ENCODE results near the gene BRAF. TPM values are rescaled to one million over a fixed set of nuclear protein-coding genes. Genes with fewer than 3 reads are reported as not detected.

The BRAF gene
- total RNA-seq, 1 experiment from 2014 or later, result 29.7 TPM

DNA sequence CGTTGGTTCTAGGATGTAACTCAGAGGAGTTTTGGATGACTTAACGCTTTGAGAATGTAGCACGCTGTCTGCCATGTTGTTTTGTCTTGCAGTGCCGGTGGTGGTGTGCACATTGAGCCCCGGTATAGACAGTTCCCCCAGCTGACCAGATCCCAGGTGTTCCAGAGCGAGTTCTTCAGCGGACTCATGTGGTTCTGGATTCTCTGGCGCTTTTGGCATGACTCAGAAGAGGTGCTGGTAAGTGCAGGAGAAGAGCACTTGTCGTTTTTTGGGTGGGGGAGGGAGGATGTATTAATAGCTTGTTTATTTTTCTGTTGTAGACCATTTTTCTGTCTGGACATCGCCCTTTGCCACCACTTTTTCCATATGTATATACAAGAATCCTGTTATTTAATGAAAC lies 222.0 kb downstream of the BRAF start:
- no peaks in the 10 kb centered on the region for H4K20me1 ChIP-seq (ENCODE audit: insufficient read depth)
- H3K4me2 ChIP-seq (ENCODE audit: low read length), result no peak overlapping the region
- no peak for DNase-seq (ENCODE audit: low read depth, low spot score)
- H3K4me3 ChIP-seq (replicated peaks in 1 of 2; ENCODE audit: low read depth in 1 of 2, low read length in 2 of 2), result no peak overlapping the region
- no peaks in the 10 kb centered on the region for H3K9me2 ChIP-seq (ENCODE audit: insufficient read depth)
- ChIA-PET POLR2A (no interaction called here), CTCF (interaction anchor here (1.2 kb wide), 1 partner anchor 28 kb away, joined by 3 read pairs; no protein-coding TSS in a partner anchor), RAD21 (ENCODE audit: low non-redundant PET in 1 of 2, low total read pairs in 2 of 2, uncharacterized antibody in 2 of 2, unreplicated experiment in 2 of 2) (interaction anchor here in 1 of 2 experiments (0.6 kb wide), 1 partner anchor 1268 kb away, joined by 3 read pairs; no protein-coding TSS in a partner anchor)
- BruUV-seq (replicated peaks), result no TSS peak
- no peak overlapping the region for H2AFZ ChIP-seq (ENCODE audit: low read depth, low read length, poor library complexity, severe bottlenecking)
- no peak overlapping the region for H3K27ac ChIP-seq (ENCODE audit: low read depth, low read length)
- H3K36me3 ChIP-seq (ENCODE audit: control insufficient read depth in 1 of 2, insufficient read depth in 2 of 2, low read length in 2 of 2), result peaks cover 8% of the 10 kb centered on the region in 2 experiments; a peak in 2 of 4 replicates
- H3K9ac ChIP-seq (ENCODE audit: low read length), result no peak overlapping the region
- H3K27me3 ChIP-seq (ENCODE audit: insufficient read depth, low read length), result no peaks in the 10 kb centered on the region
- TF ChIP-seq JUND (IDR thresholded peaks at IDR 0.05) (no peak), TCF7L2 (IDR thresholded peaks at IDR 0.05; ENCODE audit: borderline replicate concordance, extremely low read depth, insufficient read depth, insufficient read length) (no peak), EZH2phosphoT487 (IDR thresholded peaks at IDR 0.05; ENCODE audit: borderline replicate concordance) (no peak), SP1 (IDR thresholded peaks at IDR 0.05; ENCODE audit: low read depth) (no peak)
- ATAC-seq, result no peak
- H3K79me2 ChIP-seq (ENCODE audit: insufficient read depth, low read length), result peaks cover 61% of the 10 kb centered on the region
- intact Hi-C loops (cut with micrococcal nuclease), result no loop called here
- no peaks in the 10 kb centered on the region for H3K9me3 ChIP-seq (ENCODE audit: control insufficient read depth in 1 of 2, insufficient read depth in 1 of 2, low read depth in 1 of 2, low read length in 2 of 2)
- H3K4me1 ChIP-seq (ENCODE audit: control insufficient read depth in 1 of 2, insufficient read depth in 2 of 2, low read length in 2 of 2), result peaks cover 4 to 7% of the 10 kb centered on the region in 2 experiments; a peak in 3 of 4 replicates

DNA sequence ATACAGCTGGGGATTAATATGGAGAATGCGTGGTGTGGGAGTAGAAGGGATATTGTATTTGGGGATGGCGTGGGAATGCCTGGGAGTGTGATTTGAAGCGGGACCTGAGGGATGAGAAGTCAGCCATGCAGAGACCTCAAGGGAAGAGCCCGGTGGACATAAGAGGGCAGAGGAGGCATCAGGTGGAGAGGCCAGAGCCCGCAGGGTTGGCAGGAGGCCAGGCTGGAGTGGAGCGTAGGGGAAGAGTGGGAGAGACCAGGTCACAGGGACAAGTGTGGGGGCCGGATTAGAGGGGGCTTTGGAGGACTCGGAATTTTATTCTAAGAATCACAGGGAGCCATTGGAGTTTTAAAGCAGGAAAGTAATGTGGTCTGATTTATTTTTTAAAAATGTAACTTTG lies 226.3 kb downstream of the BRAF start:
- H3K79me2 ChIP-seq (ENCODE audit: insufficient read depth, low read length), result peaks cover 66% of the 10 kb centered on the region
- intact Hi-C loops (cut with micrococcal nuclease), result no loop called here
- ATAC-seq (no peak), DNase-seq (ENCODE audit: low read depth, low spot score) (no peak)
- H4K20me1 ChIP-seq (ENCODE audit: insufficient read depth), result no peaks in the 10 kb centered on the region
- H3K27ac ChIP-seq (ENCODE audit: low read depth, low read length), result no peak overlapping the region
- H3K36me3 ChIP-seq (ENCODE audit: control insufficient read depth in 1 of 2, insufficient read depth in 2 of 2, low read length in 2 of 2), result no peaks in the 10 kb centered on the region; a peak in 1 of 4 replicates
- H3K4me2 ChIP-seq (ENCODE audit: low read length), result peak overlapping the region; percentile 96
- H3K4me3 ChIP-seq (replicated peaks in 1 of 2; ENCODE audit: low read depth in 1 of 2, low read length in 2 of 2), result peak overlapping the region in 1 of 2 experiments; percentile 86; a peak in 1 of 4 replicates
- H3K9me3 ChIP-seq (ENCODE audit: control insufficient read depth in 1 of 2, insufficient read depth in 1 of 2, low read depth in 1 of 2, low read length in 2 of 2), result no peaks in the 10 kb centered on the region
- RAD21 ChIA-PET (ENCODE audit: low non-redundant PET in 1 of 2, low total read pairs in 2 of 2, uncharacterized antibody in 2 of 2, unreplicated experiment in 2 of 2), result no interaction called here
- H2AFZ ChIP-seq (ENCODE audit: low read depth, low read length, poor library complexity, severe bottlenecking), result no peak overlapping the region
- no TSS peak for BruUV-seq (replicated peaks)
- POLR2A ChIA-PET, result no interaction called here
- H3K9me2 ChIP-seq (ENCODE audit: insufficient read depth), result no peaks in the 10 kb centered on the region
- H3K9ac ChIP-seq (ENCODE audit: low read length), result no peak overlapping the region
- H3K4me1 ChIP-seq (ENCODE audit: control insufficient read depth in 1 of 2, insufficient read depth in 2 of 2, low read length in 2 of 2), result peaks cover 4 to 20% of the 10 kb centered on the region in 2 experiments; a peak in 3 of 4 replicates
- H3K27me3 ChIP-seq (ENCODE audit: insufficient read depth, low read length), result no peaks in the 10 kb centered on the region
- CTCF ChIA-PET, result no interaction called here
- TF ChIP-seq, protein P1, sequence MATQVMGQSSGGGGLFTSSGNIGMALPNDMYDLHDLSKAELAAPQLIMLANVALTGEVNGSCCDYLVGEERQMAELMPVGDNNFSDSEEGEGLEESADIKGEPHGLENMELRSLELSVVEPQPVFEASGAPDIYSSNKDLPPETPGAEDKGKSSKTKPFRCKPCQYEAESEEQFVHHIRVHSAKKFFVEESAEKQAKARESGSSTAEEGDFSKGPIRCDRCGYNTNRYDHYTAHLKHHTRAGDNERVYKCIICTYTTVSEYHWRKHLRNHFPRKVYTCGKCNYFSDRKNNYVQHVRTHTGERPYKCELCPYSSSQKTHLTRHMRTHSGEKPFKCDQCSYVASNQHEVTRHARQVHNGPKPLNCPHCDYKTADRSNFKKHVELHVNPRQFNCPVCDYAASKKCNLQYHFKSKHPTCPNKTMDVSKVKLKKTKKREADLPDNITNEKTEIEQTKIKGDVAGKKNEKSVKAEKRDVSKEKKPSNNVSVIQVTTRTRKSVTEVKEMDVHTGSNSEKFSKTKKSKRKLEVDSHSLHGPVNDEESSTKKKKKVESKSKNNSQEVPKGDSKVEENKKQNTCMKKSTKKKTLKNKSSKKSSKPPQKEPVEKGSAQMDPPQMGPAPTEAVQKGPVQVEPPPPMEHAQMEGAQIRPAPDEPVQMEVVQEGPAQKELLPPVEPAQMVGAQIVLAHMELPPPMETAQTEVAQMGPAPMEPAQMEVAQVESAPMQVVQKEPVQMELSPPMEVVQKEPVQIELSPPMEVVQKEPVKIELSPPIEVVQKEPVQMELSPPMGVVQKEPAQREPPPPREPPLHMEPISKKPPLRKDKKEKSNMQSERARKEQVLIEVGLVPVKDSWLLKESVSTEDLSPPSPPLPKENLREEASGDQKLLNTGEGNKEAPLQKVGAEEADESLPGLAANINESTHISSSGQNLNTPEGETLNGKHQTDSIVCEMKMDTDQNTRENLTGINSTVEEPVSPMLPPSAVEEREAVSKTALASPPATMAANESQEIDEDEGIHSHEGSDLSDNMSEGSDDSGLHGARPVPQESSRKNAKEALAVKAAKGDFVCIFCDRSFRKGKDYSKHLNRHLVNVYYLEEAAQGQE (IDR thresholded peaks at IDR 0.05; ENCODE audit: low read depth), result no peak
- TF ChIP-seq SRF (IDR thresholded peaks at IDR 0.05; ENCODE audit: low read depth), result no peak
- TF ChIP-seq FOSL1 (IDR thresholded peaks at IDR 0.05; ENCODE audit: low read depth), result no peak
- no peak for TF ChIP-seq SP1 (IDR thresholded peaks at IDR 0.05; ENCODE audit: low read depth)
- no peak for TF ChIP-seq ZNF274 (IDR thresholded peaks at IDR 0.05; ENCODE audit: low read depth, low read length)
- no peak for TF ChIP-seq EZH2 (IDR thresholded peaks at IDR 0.05)
- TF ChIP-seq CBX3 (IDR thresholded peaks at IDR 0.05; ENCODE audit: low read depth), result no peak
- TF ChIP-seq YY1 (IDR thresholded peaks at IDR 0.05; ENCODE audit: extremely low read depth, insufficient replicate concordance, low read depth, low read length), result no peak
- TF ChIP-seq, protein P2, sequence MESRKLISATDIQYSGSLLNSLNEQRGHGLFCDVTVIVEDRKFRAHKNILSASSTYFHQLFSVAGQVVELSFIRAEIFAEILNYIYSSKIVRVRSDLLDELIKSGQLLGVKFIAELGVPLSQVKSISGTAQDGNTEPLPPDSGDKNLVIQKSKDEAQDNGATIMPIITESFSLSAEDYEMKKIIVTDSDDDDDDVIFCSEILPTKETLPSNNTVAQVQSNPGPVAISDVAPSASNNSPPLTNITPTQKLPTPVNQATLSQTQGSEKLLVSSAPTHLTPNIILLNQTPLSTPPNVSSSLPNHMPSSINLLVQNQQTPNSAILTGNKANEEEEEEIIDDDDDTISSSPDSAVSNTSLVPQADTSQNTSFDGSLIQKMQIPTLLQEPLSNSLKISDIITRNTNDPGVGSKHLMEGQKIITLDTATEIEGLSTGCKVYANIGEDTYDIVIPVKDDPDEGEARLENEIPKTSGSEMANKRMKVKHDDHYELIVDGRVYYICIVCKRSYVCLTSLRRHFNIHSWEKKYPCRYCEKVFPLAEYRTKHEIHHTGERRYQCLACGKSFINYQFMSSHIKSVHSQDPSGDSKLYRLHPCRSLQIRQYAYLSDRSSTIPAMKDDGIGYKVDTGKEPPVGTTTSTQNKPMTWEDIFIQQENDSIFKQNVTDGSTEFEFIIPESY (IDR thresholded peaks at IDR 0.05; ENCODE audit: extremely low read depth, insufficient replicate concordance, low read length), result no peak
- TF ChIP-seq POLR2AphosphoS5 (IDR thresholded peaks at IDR 0.05; ENCODE audit: low read depth, low read length), result no peak
- TF ChIP-seq ATF3 (IDR thresholded peaks at IDR 0.05), result no peak
- no peak for TF ChIP-seq ELF1 (IDR thresholded peaks at IDR 0.05; ENCODE audit: borderline replicate concordance, low read depth)
- no peak for TF ChIP-seq SIN3A (IDR thresholded peaks at IDR 0.05; ENCODE audit: low read depth)

All from HCT116 (cell line).